Measurements from ENCODE around the gene PRKAG2. TPM values are rescaled to one million over a fixed set of nuclear protein-coding genes. Genes with fewer than 3 reads are reported as not detected.
"Not testable (repeated sequence)": the region's sequence is repeated elsewhere in the genome, so short reads cannot be mapped to it uniquely, and the experiment has no call there.

PRKAG2 gene
- total and polyA plus RNA-seq, 2 experiments from 2014 or later, result 17.0 to 19.5 TPM

- no peak for TF ChIP-seq EZH2phosphoT487 (IDR thresholded peaks at IDR 0.05; ENCODE audit: insufficient read depth, low read depth)
- TF ChIP-seq EZH2 (IDR thresholded peaks at IDR 0.05; ENCODE audit: insufficient read depth, poor library complexity, severe bottlenecking), result no peak
- H3K9me2 ChIP-seq (ENCODE audit: insufficient read depth), result no peaks in the 10 kb centered on the region
- no peak overlapping the region for H3K9ac ChIP-seq
- H2AFZ ChIP-seq, result no peak overlapping the region
- H3K36me3 ChIP-seq (ENCODE audit: low read depth), result no peaks in the 10 kb centered on the region
- no peak overlapping the region for H3K4me2 ChIP-seq (ENCODE audit: unreplicated experiment)
- DNase-seq, result no peak
- H3K4me1 ChIP-seq (ENCODE audit: insufficient read depth), result no peaks in the 10 kb centered on the region
- no peaks in the 10 kb centered on the region for H3F3A ChIP-seq (ENCODE audit: insufficient read depth)
- H3K27ac ChIP-seq, result no peak overlapping the region
- no peaks in the 10 kb centered on the region for H3K79me2 ChIP-seq (ENCODE audit: insufficient read depth)
- H3K27me3 ChIP-seq (replicated peaks; ENCODE audit: insufficient read depth), result peaks cover 24% of the 10 kb centered on the region
- H3K9me3 ChIP-seq (ENCODE audit: low read depth), result no peaks in the 10 kb centered on the region
- 79 to 81% methylated on average over 21 of the region's 21 CpGs for WGBS, 2 experiments (ENCODE audit: low coverage in 1 of 2, low lambda C conversion rate in 2 of 2, missing lambda C conversion rate in 2 of 2)
- no peak overlapping the region for H3K4me3 ChIP-seq
- H4K20me1 ChIP-seq (ENCODE audit: insufficient read depth), result no peaks in the 10 kb centered on the region
- in situ Hi-C loops (cut with MboI), result no loop called here
Measured at GRCh38 chr7:151784853-151785680, 91.8 kb downstream of the PRKAG2 start.

DNA sequence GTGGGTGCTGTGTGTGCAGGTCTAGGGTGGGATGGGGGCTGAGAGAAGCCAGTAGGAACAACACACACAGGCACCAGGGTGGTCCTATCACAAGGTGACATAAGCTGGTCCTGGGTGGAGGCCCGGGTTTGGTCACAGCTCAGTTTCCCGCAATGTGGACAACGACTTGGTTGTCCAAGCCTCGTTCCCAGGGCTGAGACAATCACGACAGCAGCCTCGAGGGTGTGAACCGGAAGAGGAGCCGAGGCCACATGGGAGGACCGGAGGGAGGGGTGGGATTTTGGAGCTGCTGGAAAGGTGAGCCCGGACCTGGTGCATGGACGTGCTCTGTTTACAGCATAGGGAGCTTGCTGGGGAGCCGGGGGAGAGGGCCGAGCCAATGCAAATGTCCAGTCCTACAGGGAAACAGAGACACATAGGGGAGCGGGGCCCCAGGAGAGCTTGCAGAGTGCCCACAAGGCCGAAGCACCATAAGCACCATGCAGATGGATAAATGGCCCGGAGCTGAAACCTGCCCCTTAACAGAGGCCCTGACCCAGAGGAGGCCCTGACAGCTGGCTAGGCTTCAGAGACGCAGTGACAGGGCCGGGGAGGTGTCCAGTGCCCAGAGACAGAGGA lies 92.8 kb downstream of the PRKAG2 start:
- WGBS, 2 experiments (ENCODE audit: low coverage in 1 of 2, low lambda C conversion rate in 2 of 2, missing lambda C conversion rate in 2 of 2), result 93% methylated on average over 16 to 18 of the region's 18 CpGs
- no peaks in the 10 kb centered on the region for H3K9me3 ChIP-seq (ENCODE audit: low read depth)
- H3K4me1 ChIP-seq (ENCODE audit: insufficient read depth), result no peaks in the 10 kb centered on the region
- no peak overlapping the region for H3K27ac ChIP-seq
- H3K79me2 ChIP-seq (ENCODE audit: insufficient read depth), result no peaks in the 10 kb centered on the region
- no peak overlapping the region for H3K4me2 ChIP-seq (ENCODE audit: unreplicated experiment)
- H3K27me3 ChIP-seq (replicated peaks; ENCODE audit: insufficient read depth), result peaks cover 24% of the 10 kb centered on the region
- H2AFZ ChIP-seq, result no peak overlapping the region
- H3K9ac ChIP-seq, result no peak overlapping the region
- H3K4me3 ChIP-seq, result no peak overlapping the region
- no peak for TF ChIP-seq EZH2 (IDR thresholded peaks at IDR 0.05; ENCODE audit: insufficient read depth, poor library complexity, severe bottlenecking)
- no peak for TF ChIP-seq EZH2phosphoT487 (IDR thresholded peaks at IDR 0.05; ENCODE audit: insufficient read depth, low read depth)
- H4K20me1 ChIP-seq (ENCODE audit: insufficient read depth), result no peaks in the 10 kb centered on the region
- H3F3A ChIP-seq (ENCODE audit: insufficient read depth), result no peaks in the 10 kb centered on the region
- no peaks in the 10 kb centered on the region for H3K36me3 ChIP-seq (ENCODE audit: low read depth)
- no peak for DNase-seq
- in situ Hi-C loops (cut with MboI), result no loop called here
- H3K9me2 ChIP-seq (ENCODE audit: insufficient read depth), result no peaks in the 10 kb centered on the region

DNA sequence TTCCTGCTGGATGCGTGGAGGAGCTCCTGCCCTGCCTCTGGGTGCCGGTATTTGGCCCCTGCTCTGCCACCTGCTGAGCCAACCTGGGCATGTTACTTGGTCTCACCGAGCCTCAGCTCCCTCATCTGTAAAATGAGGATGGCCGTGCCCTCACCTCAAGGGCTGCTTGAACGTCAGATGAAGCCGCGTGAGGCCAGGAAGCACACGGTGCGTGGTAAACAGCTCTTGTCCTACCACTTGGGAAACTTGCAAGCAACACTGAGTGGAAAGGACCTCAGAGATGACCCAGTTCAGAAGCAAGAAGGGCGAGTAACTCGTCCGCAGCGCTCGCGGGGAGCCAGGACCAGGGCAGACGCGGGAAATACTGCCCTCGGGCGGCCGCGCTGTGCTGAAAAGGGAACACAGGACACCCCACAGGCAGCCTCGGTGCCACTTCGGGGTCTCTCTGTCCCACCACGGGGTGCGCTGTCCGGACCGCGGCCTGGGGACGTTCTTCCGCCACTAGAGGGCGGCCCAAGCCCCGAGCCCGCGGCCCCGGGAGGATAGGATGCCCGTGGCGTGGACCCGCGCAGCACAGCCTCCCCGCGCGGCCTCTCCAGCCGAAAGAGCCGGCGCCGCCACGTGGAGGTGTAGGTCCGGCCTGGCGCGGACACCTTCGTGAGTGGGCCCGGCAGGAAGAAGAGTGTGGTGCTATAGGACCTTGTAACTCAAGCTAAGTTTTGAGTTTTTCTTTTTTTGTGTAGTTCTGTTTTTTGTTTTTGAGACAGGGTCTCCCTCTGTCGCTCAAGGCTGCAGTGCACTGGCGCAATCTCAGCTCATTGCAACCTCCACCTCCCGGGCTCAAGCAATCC lies 94.1 kb downstream of the PRKAG2 start:
- Histone ChIP-seq H3K36me3 (ENCODE audit: low read depth) (no peaks in the 10 kb centered on the region), H3K4me2 (ENCODE audit: unreplicated experiment) (peak overlapping the region; percentile 64), H3K9ac (peak overlapping the region; percentile 20; the same call in 1 of the 2 replicates), H4K20me1 (ENCODE audit: insufficient read depth) (no peaks in the 10 kb centered on the region), H3K27ac (no peak overlapping the region), H3K9me2 (ENCODE audit: insufficient read depth) (no peaks in the 10 kb centered on the region), H3K9me3 (ENCODE audit: low read depth) (no peaks in the 10 kb centered on the region), H3F3A (ENCODE audit: insufficient read depth) (no peaks in the 10 kb centered on the region), H3K79me2 (ENCODE audit: insufficient read depth) (no peaks in the 10 kb centered on the region), H3K4me3 (peak overlapping the region; percentile 54), H2AFZ (peak overlapping the region; percentile 63), H3K27me3 (replicated peaks; ENCODE audit: insufficient read depth) (peaks cover 16% of the 10 kb centered on the region), H3K4me1 (ENCODE audit: insufficient read depth) (no peaks in the 10 kb centered on the region)
- DNase-seq, result peak; percentile 77
- in situ Hi-C loops (cut with MboI), result no loop called here
- WGBS, 2 experiments (ENCODE audit: low coverage in 1 of 2, low lambda C conversion rate in 2 of 2, missing lambda C conversion rate in 2 of 2), result 14 to 16% methylated on average over 40 to 51 of the region's 55 CpGs
- TF ChIP-seq EZH2phosphoT487 (IDR thresholded peaks at IDR 0.05; ENCODE audit: insufficient read depth, low read depth) (no peak), EZH2 (IDR thresholded peaks at IDR 0.05; ENCODE audit: insufficient read depth, poor library complexity, severe bottlenecking) (no peak)

DNA sequence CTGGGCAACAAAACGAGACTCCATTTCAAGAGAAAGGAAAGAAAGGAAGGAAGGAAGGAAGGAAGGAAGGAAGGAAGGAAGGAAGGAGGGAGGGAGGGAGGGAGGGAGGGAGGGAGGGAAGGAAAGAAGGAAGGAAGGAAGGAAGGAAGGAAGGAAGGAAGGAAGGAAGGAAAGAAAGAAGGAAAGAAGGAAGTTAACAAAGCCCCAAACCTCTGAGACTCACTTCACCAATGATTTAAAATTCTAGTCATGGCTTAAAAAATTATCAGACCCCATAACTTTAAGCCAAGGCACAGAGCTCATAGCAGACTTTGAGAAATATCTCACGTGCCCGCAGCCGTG lies 94.7 kb downstream of the PRKAG2 start:
- H3K79me2 ChIP-seq (ENCODE audit: insufficient read depth); H3K9me2 ChIP-seq (ENCODE audit: insufficient read depth); DNase-seq; H3K27ac ChIP-seq; H2AFZ ChIP-seq; H3K9me3 ChIP-seq (ENCODE audit: low read depth); H3K9ac ChIP-seq; H3K36me3 ChIP-seq (ENCODE audit: low read depth); H4K20me1 ChIP-seq (ENCODE audit: insufficient read depth); H3K4me2 ChIP-seq (ENCODE audit: unreplicated experiment); H3K4me1 ChIP-seq (ENCODE audit: insufficient read depth); H3K4me3 ChIP-seq; H3F3A ChIP-seq (ENCODE audit: insufficient read depth); in situ Hi-C loops (cut with MboI): not testable (repeated sequence)
- 73 to 75% methylated on average over 4 of the region's 4 CpGs for WGBS, 2 experiments (ENCODE audit: low coverage in 1 of 2, low lambda C conversion rate in 2 of 2, missing lambda C conversion rate in 2 of 2)
- H3K27me3 ChIP-seq (replicated peaks; ENCODE audit: insufficient read depth), result peaks cover 10% of the 10 kb centered on the region
